GM21447 (cell line): ENCODE data around the gene ZNF827.

Source experiments
- ATAC-seq: cut with Tn5 transposase; IDR thresholded peaks from one replicate; pipeline ENCODE4 v1.9.1; 2021; ENCODE audit not compliant: unreplicated experiment

Gene ZNF827

DNA sequence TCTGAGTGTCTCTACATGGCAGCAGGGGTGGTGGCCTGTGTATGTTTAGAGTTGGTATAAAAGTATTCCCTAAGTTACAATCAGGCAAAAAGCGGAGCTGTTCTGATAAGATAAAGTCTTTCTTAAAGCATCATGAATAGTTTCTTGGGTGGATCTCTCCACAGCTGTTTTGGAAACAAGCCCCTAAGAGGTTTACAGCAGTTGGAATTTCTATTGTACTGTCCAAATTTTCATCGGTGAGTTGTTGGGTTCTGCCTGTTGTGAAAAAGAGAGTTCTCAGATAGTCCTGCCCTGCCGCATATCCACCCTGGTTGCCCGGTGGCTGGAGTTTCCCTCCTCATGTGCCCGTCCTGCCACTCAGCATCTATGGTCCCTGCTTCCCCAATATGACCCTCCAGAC is 208.6 kb downstream of the ZNF827 start:
- no peak for ATAC-seq

DNA sequence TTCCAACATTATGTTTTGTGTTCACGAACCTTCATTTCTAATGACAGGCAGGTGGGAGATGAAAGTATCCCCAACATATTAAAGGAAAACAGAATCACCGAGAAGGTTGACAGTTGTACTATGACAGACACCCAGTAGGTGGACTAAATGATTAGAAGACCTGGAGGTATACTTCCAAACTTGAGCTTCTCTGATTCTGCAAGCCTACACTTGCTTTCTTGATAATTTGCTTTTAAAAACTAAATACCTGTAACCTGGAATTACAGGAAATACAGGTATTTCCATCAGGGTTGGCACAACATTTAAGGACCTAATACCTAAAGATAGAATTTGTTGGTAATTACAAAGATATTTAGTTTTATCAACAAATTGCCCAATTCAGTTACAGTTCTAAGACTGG is 215.3 kb downstream of the ZNF827 start:
- no peak for ATAC-seq

DNA sequence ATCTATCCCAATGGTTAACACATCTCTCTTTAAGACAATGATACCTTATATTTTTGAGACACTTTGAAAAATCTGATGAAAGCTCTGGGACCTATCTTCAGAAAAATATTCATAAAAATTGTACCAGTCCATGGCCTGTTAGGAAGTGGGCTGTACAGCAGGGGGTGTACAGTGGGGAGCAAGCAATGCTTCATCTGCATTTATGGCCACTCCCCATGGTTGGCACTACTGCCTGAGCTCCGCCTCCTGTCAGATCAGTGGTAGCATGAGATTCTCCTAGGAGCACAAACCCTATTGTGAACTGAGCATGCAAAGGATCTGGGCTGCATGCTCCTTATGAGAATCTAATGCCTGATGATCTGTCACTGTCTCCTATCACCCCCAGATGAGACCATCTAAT is 216.1 kb downstream of the ZNF827 start:
- ATAC-seq, result no peak

DNA sequence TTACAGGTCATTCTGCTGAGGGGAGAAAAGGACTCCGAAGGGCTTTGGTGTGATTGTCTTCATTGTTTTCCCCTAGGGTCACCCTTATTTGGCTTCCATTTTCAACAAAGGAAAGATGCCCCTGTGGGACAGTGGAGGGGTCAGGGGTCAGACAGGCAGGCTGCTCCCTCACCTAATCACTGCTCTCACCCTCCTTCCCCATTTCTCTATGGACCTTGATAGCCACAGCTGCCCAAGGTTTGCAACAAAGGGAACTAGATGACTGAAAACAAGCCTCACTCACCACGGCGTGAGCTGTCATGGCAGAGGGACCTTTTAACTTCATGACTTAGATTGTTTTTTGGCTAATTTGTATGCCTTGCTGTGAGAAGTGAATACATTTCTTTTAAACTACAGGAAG is 218.0 kb downstream of the ZNF827 start:
- peak; percentile 44 for ATAC-seq

DNA sequence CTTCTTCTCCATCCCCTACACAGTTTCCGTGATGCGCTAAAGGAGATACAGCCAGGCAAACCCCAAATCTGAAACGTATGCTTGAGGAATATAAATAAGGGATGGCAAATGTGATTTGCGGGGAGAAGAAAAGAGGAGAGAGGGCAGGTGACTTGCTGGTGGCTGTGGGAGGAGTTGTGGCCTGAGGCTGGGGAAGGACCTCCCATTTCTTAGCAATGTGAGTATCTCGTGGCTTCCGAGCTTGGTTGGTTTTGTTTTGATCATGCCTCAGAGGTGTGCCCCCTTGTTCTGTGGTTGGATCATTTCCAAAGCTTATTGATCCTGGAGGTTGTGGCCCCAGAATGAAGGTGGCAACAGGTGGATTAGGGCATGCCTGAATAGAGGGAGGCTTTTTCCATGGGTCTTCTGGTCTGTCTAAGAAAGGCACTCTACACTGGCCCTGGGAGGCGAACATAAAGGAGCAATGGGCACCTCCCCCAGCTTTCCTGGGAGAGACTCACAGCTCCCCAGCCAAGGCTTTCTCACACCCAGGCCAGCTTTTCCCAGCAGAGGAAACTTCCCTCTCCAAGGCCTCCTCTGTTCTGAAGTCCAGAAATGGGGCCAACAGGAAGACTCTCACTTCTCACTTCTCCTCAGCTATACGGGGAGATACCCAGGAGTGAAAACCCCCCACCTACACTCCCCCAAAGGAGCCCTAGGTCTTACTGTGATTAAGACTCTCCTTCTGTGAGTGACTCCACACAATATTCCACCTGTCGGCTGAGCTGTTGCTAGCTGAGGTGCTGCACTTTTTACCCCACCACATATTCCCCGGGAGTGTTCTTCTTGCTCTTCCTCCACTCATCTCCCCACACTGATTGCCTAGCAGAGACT is 218.6 kb downstream of the ZNF827 start:
- peak; percentile 78 for ATAC-seq

DNA sequence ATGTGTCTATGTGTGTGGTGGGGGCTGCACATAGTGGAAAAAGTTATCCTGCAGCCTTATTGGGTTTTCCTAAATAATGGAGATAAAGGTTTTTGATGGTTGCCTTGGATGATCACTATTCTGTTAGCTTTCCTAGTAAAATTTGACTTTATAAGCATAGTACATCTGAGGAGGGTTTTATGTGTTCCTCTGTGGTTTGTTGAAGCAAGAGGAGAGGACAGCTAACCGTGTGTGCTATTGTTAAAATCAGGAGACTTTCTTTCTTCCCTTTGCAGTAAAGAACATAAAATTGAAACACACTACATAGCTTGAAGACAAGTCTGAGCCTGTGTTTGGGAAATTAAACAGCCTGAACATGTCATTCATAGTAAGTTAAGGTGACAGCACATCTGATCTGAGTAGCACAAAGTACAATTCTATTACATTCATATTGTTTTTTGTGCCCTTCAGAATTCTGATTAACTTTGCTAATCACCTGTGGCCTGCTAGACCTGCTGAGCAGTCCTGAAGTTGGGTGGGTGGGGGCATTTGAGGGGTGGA is 221.9 kb downstream of the ZNF827 start:
- ATAC-seq, result no peak

DNA sequence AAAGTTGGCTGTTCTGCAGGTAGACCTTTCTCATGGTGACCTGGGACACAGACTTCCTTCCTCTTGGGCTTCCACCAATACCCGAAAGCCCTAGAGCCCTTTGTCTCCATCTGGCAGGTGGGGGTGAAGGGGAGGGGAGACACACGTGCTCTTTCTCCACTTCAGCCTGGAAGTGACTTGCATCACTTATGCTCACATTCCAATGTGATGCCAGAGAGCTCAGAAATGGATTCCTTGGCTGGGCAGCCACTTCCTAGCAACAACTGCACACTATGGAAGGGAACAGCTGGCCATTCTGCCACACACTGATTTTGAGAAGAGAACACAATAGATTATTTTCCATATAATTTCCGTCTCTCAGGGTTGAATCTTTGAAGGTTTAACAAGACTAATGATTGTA is 222.4 kb downstream of the ZNF827 start:
- no peak for ATAC-seq

DNA sequence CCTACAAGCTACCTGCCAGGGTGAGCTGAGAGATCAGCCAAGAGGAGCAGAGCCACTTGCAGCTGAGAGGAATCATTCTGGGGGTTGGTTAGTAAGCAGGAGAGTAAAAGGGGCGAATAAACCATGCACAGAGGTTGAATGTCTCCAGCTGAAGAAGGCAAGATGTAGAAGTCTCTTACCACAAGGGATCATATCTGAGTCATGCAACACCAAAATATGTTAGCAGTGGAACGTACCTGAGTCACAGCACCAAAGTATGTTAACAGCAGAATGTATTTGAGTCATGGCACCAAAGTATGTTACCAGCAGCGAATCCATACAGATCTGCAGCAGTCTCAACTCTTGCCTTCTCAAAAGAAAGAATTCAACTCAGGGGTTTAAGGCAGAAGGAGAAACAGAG is 228.8 kb downstream of the ZNF827 start:
- peak; percentile 55 for ATAC-seq

DNA sequence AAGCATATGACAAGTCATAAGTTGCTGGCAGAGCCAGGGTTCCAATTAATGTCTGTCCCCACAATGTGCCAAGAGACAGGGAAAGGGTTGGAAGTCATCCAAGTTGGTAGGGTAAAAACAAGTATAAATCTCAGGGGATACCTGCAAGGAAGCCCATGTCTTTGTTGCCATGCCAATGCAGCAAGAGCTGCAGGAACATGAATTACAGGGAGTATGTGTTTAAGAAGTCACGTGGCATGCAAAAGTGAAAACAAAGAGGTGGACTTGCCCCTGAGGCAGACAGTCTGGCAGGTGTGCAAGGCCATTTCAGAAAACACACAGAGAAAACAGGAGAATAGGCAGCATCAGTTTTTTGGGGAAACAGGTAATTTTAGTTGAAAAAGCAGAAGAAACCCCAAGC is 229.3 kb downstream of the ZNF827 start:
- ATAC-seq, result no peak
